Lower leg skin (tissue), 4 donors: ENCODE results near the gene ARHGAP1. TPM values are rescaled to one million over a fixed set of nuclear protein-coding genes. Genes with fewer than 3 reads are reported as not detected.
A peak's percentile ranks its signal among the peaks of the same experiment; 100 is the strongest.
"Not testable (repeated sequence)": the region's sequence is repeated elsewhere in the genome, so short reads cannot be mapped to it uniquely, and the experiment has no call there.

Source experiments
- DNase-seq, 2 donors: peaks; one replicate each; pipeline ENCODE4 v3.0.0-alpha.2; 2019; ENCODE audit warnings: low spot score in 2 of 2
- H3K4me3 ChIP-seq: fragments of 200-600 bp; sonication (generic); 2 replicates; pipeline ENCODE4 v1.5.1; 2017; ENCODE audit warnings: mild to moderate bottlenecking, low read depth; ENCODE audit not compliant: poor library complexity, severe bottlenecking
- POLR2A ChIP-seq, 2 donors: fragments of 450-650 bp; IDR thresholded peaks; one replicate each; pipeline ENCODE4 v1.6.1; 2016 to 2017; ENCODE audit warnings: antibody characterized with exemption in 2 of 2, mild to moderate bottlenecking in 1 of 2, moderate library complexity in 1 of 2
- WGBS, 2 donors: methylation state at CpG; one replicate each; pipeline ENCODE4 v1.1.5; 2018; 5-methylcytosine and 5-hydroxymethylcytosine counted together
- intact Hi-C: fragments of 100-400 bp; cut with DNase I; formaldehyde crosslinking; loops from one replicate; pipeline ENCODE4 v1.15.0; 2023; ENCODE audit warnings: low total_unique reads
- total RNA-seq, 4 donors: library from RNA; depleted of rRNA; stranded (reverse); fragments of >200 nt; gene quantifications; one replicate each; pipeline ENCODE4 v1.1.0, GENCODE V29; 2016
- TF ChIP-seq, protein P1 (sequence below), 3 donors: fragments of 450-650 bp; IDR thresholded peaks; one replicate each; pipeline ENCODE4 v1.5.1; 2016; ENCODE audit warnings: antibody characterized with exemption in 3 of 3, mild to moderate bottlenecking in 3 of 3, moderate library complexity in 2 of 3

Gene ARHGAP1
- total RNA-seq, 4 donors from 2014 or later: 56.4 to 70.6 (median 64.3) TPM

DNA sequence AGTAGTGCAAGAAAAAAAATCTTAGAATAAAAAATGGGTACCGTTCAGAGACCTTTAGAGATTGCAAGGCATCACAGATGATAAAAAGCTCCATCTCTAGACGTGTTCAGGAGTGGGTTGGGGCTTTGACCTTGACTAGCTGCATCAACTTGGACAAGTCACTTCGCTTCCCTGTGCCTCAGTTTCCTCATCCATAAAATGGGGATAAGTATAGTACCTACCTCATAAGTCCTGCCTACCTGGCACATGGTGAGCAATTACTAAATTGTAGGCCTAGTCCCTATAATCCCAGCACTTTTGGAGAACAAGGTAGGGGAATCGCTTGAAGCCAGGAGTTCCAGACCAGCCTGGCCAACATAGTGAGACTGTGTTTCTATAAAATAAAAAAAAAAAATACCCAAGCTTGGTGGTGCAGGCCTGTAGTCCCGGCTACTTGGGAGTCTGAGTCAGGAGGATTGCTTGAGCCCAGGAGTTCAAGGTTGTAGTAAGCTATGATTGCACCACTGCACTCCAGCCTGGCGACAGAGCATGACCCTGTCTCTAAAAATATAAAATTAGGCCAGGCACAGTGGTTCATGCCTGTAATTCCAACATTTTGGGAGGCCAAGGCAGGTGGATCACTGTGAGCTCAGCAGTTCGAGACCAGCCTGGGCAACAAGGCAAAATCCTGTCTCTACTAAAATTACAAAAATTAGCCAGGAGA is 12.6 kb upstream of the ARHGAP1 start:
- WGBS, 2 donors: 91 to 96% methylated on average over 7 of the region's 7 CpGs
- DNase-seq: no peak
- TF ChIP-seq POLR2A (IDR thresholded peaks at IDR 0.05): no peak
- TF ChIP-seq, protein P1, sequence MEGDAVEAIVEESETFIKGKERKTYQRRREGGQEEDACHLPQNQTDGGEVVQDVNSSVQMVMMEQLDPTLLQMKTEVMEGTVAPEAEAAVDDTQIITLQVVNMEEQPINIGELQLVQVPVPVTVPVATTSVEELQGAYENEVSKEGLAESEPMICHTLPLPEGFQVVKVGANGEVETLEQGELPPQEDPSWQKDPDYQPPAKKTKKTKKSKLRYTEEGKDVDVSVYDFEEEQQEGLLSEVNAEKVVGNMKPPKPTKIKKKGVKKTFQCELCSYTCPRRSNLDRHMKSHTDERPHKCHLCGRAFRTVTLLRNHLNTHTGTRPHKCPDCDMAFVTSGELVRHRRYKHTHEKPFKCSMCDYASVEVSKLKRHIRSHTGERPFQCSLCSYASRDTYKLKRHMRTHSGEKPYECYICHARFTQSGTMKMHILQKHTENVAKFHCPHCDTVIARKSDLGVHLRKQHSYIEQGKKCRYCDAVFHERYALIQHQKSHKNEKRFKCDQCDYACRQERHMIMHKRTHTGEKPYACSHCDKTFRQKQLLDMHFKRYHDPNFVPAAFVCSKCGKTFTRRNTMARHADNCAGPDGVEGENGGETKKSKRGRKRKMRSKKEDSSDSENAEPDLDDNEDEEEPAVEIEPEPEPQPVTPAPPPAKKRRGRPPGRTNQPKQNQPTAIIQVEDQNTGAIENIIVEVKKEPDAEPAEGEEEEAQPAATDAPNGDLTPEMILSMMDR (IDR thresholded peaks at IDR 0.05): no peak
- intact Hi-C loops: no loop called here
- no peak overlapping the region for H3K4me3 ChIP-seq

DNA sequence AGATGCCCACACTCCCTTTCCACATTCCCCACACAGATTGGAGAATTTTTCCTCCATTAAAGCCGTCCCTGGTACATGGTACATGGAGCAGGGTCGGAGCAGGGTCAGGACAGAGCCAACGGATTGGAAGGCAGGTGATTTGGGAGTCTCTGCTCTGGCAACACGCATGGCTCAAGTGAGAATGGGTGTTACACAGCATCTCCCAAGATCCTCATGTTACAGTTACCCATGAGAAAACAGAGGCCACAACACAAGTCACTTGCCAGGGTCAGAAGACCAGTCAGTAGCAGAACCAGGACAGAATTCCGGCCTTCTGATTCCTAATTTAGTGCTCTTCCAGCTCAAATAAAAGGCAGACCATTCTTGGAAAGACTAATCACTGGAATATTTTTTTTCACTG is 10.9 kb upstream of the ARHGAP1 start:
- H3K4me3 ChIP-seq: no peak overlapping the region
- intact Hi-C loops: no loop called here

DNA sequence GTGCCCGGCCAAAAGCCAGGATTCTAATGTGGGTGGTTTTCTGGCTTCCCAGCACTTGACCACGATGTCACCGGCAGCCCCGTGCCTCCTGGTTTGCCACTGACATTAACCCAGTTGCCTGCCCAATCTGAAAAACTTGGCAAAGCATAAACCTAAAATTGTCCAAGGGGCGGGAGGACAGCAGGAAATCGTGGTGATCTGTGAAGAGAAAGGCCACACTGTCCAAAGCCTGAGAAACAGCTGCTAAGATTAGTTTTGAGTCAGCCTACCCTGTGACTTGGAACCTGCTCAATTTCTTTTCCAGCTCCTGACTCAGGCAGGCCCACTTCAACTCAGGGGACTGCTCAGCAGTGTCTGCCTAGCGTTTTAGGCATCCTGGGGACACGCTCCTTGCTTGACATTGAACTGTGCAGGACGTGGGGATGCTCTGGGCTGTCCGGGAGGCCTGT is 10.4 kb upstream of the ARHGAP1 start:
- peak in 1 of 2 donors; percentile 69 for DNase-seq
- WGBS, 2 donors: 40 to 63% methylated on average over 10 of the region's 10 CpGs
- intact Hi-C loops: no loop called here

More for the DNA sequence above, 10.9 kb upstream of the ARHGAP1 start:
- TF ChIP-seq, protein P1 (IDR thresholded peaks at IDR 0.05): no peak
- TF ChIP-seq POLR2A (IDR thresholded peaks at IDR 0.05): no peak
- WGBS, 2 donors: 62 to 69% methylated on average over 5 of the region's 5 CpGs
- DNase-seq: no peak

DNA sequence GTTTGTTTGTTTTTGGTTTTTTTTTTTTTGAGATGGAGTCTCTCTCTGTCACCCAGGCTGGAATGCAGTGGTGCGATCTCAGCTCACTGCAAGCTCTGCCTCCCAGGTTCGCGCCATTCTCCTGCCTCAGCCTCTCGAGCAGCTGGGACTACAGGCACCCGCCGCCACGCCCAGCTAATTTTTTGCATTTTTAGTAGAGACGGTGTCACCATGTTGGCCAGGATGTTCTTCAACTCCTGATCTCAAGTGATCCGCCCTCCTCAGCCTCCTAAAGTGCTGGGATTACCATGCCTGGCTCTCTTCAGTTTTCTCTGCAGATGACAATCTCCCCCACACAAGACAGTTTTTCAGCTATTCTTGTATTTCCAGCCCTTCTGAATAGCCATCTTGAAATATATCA is 8.9 kb upstream of the ARHGAP1 start:
- H3K4me3 ChIP-seq, DNase-seq, intact Hi-C loops: not testable (repeated sequence)
- whole genome bisulfite sequencing, 2 donors: 77 to 80% methylated on average over 9 of the region's 9 CpGs

More for the DNA sequence above, 10.4 kb upstream of the ARHGAP1 start:
- H3K4me3 ChIP-seq: no peak overlapping the region
- TF ChIP-seq, protein P1 (IDR thresholded peaks at IDR 0.05): no peak
- TF ChIP-seq POLR2A (IDR thresholded peaks at IDR 0.05): no peak

DNA sequence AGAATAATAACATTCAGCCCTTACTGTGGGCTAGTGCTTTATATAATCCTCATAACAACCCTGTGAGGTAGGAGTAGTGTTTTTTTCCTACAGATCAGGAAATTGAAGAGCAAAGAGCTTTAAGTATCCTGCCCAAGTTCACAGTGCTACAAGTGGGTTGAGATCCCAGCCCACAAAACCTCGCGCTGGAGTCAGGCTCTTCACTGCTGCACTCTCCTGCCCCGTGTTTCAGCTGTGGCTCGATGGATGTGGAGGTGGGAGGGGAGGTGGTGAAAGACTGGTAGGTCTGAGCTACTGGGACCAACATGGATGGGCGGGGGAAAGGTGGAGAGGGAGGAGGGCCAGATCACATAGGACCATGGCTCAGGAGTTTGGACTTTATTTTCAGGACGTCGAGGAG is 6.5 kb upstream of the ARHGAP1 start:
- 87% methylated on average over 7 of the region's 7 CpGs for WGBS, 2 donors
- H3K4me3 ChIP-seq: no peak overlapping the region
- intact Hi-C loops: no loop called here
- TF ChIP-seq, protein P1 (IDR thresholded peaks at IDR 0.05): no peak
- TF ChIP-seq POLR2A (IDR thresholded peaks at IDR 0.05): no peak
- DNase-seq: no peak

DNA sequence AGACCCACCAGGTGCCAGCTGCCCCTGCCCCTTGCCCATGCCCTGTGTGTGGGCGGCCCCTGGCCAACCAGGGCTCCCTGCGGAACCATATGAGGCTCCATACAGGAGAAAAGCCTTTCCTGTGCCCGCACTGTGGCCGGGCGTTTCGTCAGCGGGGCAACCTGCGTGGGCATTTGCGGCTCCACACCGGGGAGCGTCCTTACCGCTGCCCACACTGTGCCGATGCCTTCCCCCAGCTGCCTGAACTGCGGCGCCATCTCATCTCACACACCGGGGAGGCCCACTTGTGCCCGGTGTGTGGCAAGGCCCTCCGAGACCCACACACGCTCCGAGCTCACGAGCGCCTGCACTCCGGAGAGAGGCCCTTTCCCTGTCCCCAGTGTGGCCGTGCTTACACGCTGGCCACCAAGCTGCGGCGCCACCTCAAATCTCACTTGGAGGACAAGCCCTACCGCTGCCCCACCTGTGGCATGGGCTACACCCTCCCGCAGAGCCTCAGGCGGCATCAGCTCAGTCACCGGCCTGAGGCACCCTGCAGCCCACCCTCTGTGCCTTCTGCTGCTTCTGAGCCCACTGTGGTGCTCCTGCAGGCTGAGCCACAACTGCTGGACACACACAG is 4.8 kb upstream of the ARHGAP1 start:
- no peak overlapping the region for H3K4me3 ChIP-seq
- TF ChIP-seq, protein P1 (IDR thresholded peaks at IDR 0.05): no peak
- TF ChIP-seq POLR2A (IDR thresholded peaks at IDR 0.05): no peak
- no peak for DNase-seq
- intact Hi-C loops: no loop called here
- 95% methylated on average over 27 to 29 of the region's 31 CpGs for WGBS, 2 donors
